GM12873 (cell line): Measurements from ENCODE around the gene GRIN2A.

Experiments used
- TF ChIP-seq, protein P1 (sequence below): IDR thresholded peaks from 2 replicates; pipeline ENCODE4 v1.5.1; 2012; ENCODE audit warnings: low read depth, mild to moderate bottlenecking, moderate library complexity, low read length, control low read depth; ENCODE audit not compliant: insufficient read depth; ENCODE audit errors: missing control alignments

Gene GRIN2A

DNA sequence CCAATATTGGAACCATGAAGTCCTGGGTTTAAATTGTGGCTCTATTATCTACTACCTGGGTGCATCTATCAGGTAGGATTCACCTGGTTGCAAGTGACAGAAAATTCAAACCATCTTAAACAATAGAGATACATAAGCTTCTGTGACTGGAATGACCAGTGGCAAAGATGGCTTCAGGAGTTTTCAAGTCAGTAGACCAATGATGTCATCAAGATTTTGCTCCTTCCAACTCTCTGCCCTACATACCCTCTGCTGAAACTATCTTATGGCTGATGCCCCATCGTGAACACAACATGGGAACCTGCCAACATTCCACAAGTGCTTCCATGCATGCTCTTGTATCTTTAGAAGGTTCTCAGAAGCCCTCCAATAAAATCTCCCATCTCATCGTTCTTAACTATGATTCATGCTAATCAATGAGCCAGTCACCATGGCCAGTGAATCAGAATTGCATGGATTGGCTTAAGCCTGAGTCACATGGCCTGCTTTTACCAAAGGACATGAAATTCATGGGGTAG lies 180.9 kb downstream of the GRIN2A start:
- TF ChIP-seq, protein P1, sequence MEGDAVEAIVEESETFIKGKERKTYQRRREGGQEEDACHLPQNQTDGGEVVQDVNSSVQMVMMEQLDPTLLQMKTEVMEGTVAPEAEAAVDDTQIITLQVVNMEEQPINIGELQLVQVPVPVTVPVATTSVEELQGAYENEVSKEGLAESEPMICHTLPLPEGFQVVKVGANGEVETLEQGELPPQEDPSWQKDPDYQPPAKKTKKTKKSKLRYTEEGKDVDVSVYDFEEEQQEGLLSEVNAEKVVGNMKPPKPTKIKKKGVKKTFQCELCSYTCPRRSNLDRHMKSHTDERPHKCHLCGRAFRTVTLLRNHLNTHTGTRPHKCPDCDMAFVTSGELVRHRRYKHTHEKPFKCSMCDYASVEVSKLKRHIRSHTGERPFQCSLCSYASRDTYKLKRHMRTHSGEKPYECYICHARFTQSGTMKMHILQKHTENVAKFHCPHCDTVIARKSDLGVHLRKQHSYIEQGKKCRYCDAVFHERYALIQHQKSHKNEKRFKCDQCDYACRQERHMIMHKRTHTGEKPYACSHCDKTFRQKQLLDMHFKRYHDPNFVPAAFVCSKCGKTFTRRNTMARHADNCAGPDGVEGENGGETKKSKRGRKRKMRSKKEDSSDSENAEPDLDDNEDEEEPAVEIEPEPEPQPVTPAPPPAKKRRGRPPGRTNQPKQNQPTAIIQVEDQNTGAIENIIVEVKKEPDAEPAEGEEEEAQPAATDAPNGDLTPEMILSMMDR: no peak

DNA sequence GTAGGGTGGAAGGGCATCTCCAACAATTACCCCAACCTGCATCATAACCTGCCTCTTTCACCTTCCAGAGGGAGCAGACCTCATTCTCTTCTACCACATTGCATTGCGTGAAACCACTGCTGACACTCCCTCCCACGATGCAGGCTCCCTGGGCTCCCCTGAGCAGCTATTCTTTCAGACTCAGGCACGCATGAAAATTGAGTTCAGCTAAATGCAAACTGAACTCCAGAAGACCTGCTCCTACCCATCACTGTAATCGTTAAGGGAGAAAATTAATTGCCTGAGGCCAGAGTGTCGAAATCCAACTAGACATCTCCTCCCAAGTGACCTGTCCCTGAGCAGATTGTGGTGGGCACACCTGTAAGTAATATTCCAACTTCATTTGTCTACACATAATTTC lies 186.0 kb downstream of the GRIN2A start:
- TF ChIP-seq, protein P1: no peak

DNA sequence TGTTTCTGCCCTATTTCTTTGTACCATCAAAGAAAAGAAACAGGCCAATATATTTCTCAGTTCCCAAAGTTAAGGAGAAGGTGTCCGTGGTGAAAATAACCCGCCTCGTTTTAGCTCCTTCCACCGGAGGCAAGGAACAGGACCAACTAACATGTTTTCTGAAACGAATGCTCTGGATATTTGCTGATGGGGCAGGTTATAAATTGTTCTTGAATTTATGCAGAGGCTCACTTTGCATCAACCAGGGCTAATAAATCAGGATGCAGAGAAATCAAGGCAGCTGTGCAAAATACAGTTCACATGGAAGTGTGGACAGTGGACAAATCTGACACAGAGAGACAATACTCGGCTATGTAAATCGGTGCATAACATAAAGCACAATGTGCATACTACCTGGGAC lies 189.8 kb downstream of the GRIN2A start:
- TF ChIP-seq, protein P1: no peak

DNA sequence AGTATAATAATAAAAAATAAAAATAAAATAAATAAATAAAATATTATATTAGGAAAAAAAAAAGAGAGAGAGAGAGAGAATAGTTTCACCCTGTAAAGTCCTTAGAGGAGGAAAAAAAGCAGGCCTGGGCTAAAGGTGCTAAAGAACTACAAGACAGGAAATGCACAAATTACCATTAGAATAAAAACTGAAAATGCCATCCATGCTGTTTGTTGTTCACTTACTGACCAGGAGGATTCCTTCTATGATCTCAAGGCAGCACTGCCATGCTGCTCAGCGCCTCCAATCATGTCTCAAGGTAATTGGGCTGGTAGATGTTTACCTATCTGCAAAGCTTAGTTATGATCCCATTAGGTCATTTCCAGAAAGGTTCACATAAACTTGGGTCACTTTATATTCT lies 201.2 kb downstream of the GRIN2A start:
- TF ChIP-seq, protein P1: no peak

DNA sequence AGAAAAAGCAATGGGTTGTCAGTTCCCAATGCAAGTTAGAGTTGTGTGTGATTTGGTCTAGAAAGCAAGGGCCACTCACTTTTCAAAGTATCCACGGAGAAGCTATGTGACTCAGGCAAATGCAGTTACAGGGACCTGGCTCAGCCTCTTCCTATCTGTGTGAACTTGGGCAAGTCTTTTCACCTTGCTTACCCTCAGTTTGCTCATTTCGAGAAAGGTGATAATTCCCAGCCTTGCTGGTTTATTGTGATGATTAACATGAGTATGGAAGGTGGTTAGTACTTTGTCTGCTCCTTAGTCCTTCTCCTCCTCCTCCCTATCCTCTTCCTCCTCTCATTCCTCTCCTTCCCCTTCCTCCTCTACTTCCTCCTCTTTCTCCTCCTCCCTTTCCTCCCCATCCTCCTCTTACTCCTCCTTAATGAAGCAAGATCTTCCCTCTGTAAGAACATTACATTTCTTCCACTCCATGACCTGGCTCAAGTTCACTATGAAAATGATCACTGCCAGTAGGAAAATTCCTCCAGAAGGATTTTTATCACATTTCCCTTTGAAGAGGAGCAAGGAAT lies 204.0 kb downstream of the GRIN2A start:
- TF ChIP-seq, protein P1: no peak

DNA sequence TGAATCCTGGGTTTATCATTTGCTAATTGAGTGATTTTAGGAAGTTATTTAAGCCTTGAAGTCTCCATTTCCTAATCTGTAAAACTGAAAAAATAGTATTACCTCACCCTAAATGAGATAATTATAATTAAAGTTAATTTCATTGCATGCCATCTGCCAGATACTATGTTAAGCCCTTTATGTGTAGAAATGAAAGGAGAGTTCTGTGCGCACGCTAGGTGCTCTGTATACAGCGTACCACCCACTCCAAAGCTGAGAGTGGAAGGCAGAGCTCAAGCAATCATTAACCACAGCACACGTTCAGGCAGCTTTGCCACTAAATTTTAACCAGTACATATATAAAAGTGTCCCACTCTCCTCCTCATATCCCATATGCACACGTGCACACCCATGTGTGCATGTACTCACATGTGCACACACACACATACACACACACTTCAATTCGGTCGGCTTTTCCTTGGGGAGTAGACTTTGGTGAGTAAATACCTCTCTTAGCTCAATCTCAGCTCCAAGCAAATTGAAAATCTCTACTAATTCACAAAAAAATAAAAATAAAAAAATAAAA lies 204.8 kb downstream of the GRIN2A start:
- TF ChIP-seq, protein P1: no peak

DNA sequence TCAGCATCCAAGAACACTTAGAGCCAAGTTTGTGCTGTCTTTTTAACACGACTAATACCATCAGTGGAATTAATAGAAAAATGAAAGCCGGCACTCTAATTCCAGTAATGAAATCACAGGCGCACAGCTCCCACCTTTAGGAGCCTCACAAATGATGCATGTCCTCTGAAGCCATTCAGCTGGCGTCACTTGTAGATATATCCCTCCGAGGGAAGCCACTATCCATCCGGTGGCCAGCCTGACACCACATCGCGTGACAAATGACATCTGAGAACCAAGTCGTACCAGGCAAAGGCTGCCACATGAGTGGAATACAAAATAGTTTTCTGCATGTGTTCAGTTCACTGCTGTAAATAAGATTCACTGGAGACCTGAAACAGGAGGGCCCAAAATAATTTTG lies 205.6 kb downstream of the GRIN2A start:
- TF ChIP-seq, protein P1: no peak
